ENCODE measurements around the gene C7orf25. TPM values are rescaled to one million over a fixed set of nuclear protein-coding genes. Genes with fewer than 3 reads are reported as not detected.
A peak's percentile ranks its signal among the peaks of the same experiment; 100 is the strongest.

C7orf25 gene
- total RNA-seq, 3 donors from 2014 or later, result 1.5 to 3.0 (median 1.9) TPM

DNA sequence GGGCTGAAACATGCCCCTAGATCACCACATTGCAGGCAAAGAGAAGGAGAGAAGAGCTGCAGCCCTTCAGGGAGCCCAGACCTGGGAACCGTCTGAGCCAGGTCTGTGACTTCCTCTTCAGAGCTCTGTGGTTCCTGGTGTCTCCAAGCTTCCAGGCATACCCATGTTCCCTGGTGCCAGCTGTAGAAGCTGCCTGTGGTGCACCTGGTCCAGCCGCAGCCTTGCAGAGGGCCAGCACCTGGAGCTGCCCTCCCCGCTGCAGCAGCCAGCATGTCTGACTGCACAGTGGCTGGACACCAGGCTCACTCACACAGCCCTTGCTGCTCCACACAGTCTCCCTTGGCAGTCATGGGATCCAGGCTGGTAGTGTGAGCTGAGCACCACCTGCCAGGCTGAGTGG is 33.6 kb downstream of the C7orf25 start:
- ATAC-seq (no peak), DNase-seq (no peak)
- Mint-ChIP-seq H3K27me3 (ENCODE audit: low read depth) (peaks cover 2% of the 10 kb centered on the region), H3K4me3 (no peak overlapping the region), H3K9me3 (no peaks in the 10 kb centered on the region), H3K4me1 (ENCODE audit: low read depth) (no peaks in the 10 kb centered on the region), H3K36me3 (ENCODE audit: insufficient read depth) (no peaks in the 10 kb centered on the region)

DNA sequence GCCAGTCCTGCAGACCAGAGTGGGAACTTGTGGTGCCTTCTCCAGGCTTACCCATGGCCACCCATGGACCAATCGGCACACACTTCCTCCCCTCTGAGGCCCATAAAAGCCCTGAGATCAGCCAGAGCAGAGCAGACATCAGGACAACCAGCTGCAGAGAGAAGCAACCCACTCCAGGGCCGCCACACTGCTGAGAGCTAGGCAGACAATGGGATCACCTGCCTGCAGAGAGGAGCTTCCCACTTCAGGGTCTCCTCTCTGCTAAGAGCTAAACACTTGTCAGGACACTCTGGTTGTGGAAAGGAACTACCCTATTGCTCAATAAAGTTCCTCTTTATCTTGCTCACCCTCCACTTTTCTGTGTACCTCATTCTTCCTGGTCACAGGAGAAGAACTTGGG is 34.0 kb downstream of the C7orf25 start:
- Mint-ChIP-seq H3K27me3 (ENCODE audit: low read depth) (peaks cover 2% of the 10 kb centered on the region), H3K36me3 (ENCODE audit: insufficient read depth) (no peaks in the 10 kb centered on the region), H3K9me3 (no peaks in the 10 kb centered on the region), H3K4me1 (ENCODE audit: low read depth) (no peaks in the 10 kb centered on the region), H3K4me3 (no peak overlapping the region)
- DNase-seq (no peak), ATAC-seq (no peak)

DNA sequence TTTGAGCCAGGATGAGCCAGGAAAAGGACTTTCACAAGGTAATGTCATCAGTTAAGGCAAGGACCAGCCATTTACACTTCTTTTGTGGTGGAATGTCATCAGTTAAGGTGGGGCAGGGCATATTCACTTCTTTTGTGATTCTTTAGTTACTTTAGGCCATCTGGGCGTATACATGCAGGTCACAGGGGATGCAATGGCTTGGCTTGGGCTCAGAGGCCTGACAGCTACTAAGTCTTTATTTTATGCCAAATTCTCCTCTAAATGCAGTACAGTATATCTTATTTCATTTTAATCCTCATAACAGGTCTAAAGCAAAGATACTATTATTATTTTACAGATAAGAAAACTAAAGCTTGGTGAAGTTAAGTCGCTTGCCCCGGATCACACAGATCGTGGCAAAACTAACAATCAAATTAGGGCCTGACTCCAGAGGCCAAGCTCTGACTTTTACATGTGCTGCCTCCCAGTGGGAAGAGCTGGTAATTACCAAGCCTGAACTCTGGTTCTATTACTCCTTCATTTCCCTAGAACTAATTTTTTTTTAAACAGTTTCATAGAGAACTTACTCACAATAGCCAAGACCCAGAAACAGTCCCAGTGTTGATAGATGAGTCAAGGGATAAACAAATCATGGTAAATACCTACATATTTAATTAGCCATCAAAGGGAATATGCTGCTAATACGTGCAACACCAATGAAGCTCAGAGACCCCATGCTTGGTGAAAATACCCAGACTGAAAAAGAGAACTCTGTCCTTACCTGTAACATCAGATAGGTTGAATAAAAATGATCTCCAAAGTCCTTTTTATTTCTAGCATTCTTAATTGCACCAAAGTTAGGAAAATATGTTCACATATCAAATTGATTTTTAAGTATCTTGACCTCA is 35.4 kb downstream of the C7orf25 start:
- H3K27me3 Mint-ChIP-seq (ENCODE audit: low read depth), result peaks cover 2% of the 10 kb centered on the region
- no peaks in the 10 kb centered on the region for H3K36me3 Mint-ChIP-seq (ENCODE audit: insufficient read depth)
- peak; percentile 67 to 73 for ATAC-seq
- DNase-seq, result peak; percentile 38
- H3K4me3 Mint-ChIP-seq, result no peak overlapping the region
- no peaks in the 10 kb centered on the region for H3K9me3 Mint-ChIP-seq
- no peaks in the 10 kb centered on the region for H3K4me1 Mint-ChIP-seq (ENCODE audit: low read depth)

DNA sequence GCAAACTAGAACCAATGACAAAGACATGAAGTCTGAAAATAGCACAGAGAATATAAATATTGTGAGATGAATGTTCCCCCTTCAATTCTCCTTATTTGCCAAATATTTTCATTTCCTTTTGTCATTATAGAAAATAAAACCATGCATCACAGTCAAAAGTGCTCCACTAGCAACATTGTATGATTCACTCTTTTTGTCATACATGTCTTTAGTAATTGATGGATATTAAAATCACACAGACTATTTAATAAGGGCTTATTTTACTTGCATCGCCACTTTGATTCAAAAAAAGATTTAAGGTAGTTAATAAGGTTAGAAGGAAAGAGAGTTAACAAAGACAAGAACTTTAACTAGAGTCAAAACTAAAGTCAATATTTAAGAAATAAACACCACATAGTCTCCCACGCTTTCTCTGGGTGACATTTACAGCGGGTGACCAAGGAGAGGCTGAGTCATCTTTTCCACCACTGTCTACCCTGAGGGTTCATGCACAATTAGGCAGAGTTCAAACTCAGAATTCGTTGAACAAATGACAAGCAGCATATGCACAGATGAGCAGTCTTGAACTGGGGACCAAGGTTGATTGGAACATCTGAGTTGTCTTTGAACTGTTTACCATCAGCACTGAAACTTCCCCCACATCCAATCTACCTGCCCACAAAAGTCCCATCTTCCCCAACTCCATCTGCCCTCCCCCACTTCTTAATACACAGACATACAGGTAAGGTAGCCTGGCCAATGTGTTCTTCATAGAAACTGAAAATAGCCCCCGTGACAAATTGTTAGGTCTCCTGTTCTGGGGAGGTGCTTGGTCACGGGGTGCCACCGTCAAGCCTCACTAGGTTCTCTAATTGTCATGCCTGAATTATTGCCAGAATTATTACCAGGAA is 42.5 kb downstream of the C7orf25 start:
- Mint-ChIP-seq H3K4me3 (peak overlapping the region; percentile 32), H3K9me3 (peaks cover 3% of the 10 kb centered on the region), H3K4me1 (ENCODE audit: low read depth) (peaks cover 16% of the 10 kb centered on the region), H3K27me3 (ENCODE audit: low read depth) (peaks cover 9% of the 10 kb centered on the region), H3K36me3 (ENCODE audit: insufficient read depth) (peaks cover 2% of the 10 kb centered on the region)
- ATAC-seq (peak; percentile 97 to 98), DNase-seq (no peak)

DNA sequence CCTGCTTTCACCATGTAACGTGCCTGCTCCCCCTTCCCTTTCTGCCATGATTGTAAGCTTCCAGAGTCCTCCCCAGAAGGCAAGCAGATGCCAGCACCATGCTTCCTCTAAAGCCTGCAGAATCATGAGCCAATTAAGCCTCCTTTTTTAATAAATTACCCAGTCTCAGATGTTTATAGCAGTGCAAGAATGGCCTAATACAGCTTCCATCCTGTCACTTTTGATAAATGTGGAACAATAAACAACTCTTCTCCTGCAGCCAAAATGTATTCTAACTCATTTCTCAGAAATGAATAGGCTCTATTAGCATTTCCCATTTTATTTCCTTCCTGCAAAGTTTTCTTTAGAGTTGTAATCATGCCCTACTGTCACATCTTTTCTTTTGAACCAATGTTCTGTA is 43.4 kb downstream of the C7orf25 start:
- DNase-seq, result no peak
- Mint-ChIP-seq H3K4me3 (peak overlapping the region; percentile 32), H3K9me3 (peaks cover 11% of the 10 kb centered on the region), H3K27me3 (ENCODE audit: low read depth) (peaks cover 16% of the 10 kb centered on the region), H3K4me1 (ENCODE audit: low read depth) (peaks cover 16% of the 10 kb centered on the region), H3K36me3 (ENCODE audit: insufficient read depth) (peaks cover 2% of the 10 kb centered on the region)
- ATAC-seq, result no peak

Other genes with a start within 250 kb of the C7orf25 start
- 100 to 1,000 TPM; 224 to 252 (median 240) TPM for gene PSMA2, start 20.1 kb upstream of the C7orf25 start, total RNA-seq
- gene MRPL32, start 20.3 kb upstream of the C7orf25 start, total RNA-seq, result 100 to 1,000 TPM in 2 of 3 donors, 10 to 100 TPM in 1; 91.2 to 119 (median 106) TPM
- not detected for gene HECW1, start 200.6 kb upstream of the C7orf25 start, total RNA-seq

All from activated T-cell treated with anti-CD3 and anti-CD28 coated beads, Interleukin-2, amount 50 U/mL, for 4 hours (primary cell).